ENCODE results near the gene WAS.

- TF ChIP-seq CTCF (IDR thresholded peaks at IDR 0.05; ENCODE audit: low read depth, low read length, missing input control) (no peak), TAF1 (conservative IDR thresholded peaks at IDR 0.05) (no peak), ZBTB33 (IDR thresholded peaks at IDR 0.05) (no peak), REST (IDR thresholded peaks at IDR 0.05) (no peak), ATF3 (IDR thresholded peaks at IDR 0.05) (no peak), MAX (IDR thresholded peaks at IDR 0.05) (no peak), GABPA (IDR thresholded peaks at IDR 0.05 in 1 of 2, conservative IDR thresholded peaks at IDR 0.05 in 1 of 2) (no peak)
Measured at GRCh38 chrX:48636301-48636700, 47.3 kb upstream of the WAS start.

Data from liver (tissue), 3 donors.